Endothelial cell of hepatic sinusoid (primary cell): ENCODE results near the gene TGFBR3.

Experiments
- in situ Hi-C: cut with HindIII; loops from 2 replicates; pipeline ENCODE4 v1.10.0; 2017; ENCODE audit warnings: low sequenced_read_pairs

TGFBR3 gene

GRCh38 chr1:91885716-91886506 is at the start of gene TGFBR3:
Gene TGFBR3 (minus strand): TSS chr1:91886151. CDS start chr1:91861531, 24,620 bp downstream.
- in situ Hi-C loops, result no loop called here

GRCh38 chr1:91929250-91929649 is 43.3 kb upstream of the TGFBR3 start:
- in situ Hi-C loops, result loop anchor here (25.0 kb wide), 1 partner anchor 417 kb away; the partner anchor contains the start of gene CDC7

GRCh38 chr1:91928026-91928425 is 42.1 kb upstream of the TGFBR3 start:
- in situ Hi-C loops, result loop anchor here (25.0 kb wide), 1 partner anchor 416 kb away; the partner anchor contains the start of gene CDC7

DNA sequence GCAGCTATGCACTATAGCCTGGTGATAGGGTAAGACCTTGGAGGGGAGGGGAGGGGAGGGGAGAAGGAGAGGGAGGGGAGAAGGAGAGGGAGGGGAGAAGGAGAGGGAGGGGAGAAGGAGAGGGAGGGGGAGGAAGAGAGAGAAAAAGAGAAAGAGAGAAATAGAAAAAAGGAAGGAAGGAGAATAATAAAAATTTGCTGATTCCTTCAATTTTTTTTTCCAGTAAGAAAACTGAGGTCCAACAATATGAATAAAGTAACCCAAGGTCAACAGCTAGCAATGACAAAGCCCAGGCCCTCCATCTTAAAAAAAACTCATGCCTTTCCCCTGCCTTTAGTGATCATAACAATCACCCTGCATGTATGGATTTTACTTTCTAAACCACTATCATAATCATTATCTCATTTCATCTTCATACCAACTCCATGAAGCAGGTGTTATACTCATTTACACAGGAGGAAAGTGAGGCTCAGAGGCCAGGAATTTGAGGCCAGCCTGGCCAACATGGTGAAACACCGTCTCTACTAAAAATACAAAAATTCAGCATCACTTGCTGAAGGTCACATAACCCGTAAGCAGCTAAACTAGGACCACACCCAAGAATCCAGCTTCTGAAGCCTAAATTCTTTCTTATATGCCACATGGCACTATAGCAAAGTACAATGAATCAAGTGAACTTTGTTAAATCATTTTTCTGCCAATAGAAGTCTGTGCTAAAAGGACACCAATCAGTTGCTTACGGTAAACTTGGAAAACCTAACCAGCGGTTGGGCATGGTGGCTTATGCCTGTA is 39.9 kb upstream of the TGFBR3 start:
- in situ Hi-C loops, result loop anchor here (25.0 kb wide), 1 partner anchor 414 kb away; the partner anchor contains the start of gene CDC7

- in situ Hi-C loops, result no loop called here
These were observed 38.2 kb upstream of the TGFBR3 start for GRCh38 chr1:91924146-91924545.

- in situ Hi-C loops, result no loop called here
These were observed 34.0 kb upstream of the TGFBR3 start for GRCh38 chr1:91919962-91920361.

DNA sequence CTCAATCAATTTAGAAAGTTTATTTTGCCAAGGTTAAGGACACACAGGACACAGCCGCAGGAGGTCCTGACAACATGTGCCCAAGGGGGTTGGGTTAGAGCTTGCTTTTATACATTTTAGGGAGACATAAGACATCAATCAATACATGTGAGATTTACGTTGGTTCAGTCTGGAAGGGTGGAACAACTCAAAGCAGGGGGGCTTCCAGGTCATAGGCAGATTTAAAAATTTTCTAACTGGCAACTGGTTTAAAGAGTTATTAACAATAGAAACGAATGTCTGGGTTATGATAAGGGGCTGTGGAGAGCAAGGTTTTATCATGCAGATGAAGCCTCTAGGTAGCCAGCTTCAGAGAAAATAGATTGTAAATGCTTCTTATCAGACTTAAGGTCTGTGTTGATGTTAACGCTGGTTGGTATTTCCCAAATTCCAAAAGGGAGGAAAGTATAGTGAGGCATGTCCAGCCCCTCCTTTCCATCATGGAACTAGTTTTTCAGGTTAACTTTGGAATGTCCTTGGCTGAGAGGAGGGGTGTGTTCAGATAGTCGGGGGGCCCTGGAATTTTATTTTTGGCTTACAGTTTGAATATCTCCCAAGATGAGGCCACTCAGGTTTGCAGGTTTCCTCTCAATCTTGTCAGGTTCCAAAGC is 31.0 kb upstream of the TGFBR3 start:
- in situ Hi-C loops, result no loop called here

DNA sequence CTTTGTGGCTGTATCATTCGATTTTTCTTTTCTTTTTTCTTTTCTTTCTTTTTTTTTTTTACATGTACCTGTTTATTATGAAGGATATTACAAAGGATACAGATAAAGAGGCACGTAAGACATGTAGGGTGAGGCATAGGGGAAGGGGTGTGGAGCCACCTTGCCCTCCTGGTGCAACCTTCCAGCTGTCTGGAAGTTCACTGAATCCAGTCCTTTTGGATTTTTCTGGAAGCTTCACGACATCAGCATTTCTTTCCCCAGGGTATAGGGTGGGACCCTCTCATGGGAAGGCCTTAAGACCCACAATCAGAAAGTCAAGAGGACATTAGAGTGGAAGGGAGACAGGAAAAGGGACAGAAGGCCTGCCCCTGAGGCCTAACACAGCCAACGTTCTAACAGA is 30.1 kb upstream of the TGFBR3 start:
- in situ Hi-C loops, result no loop called here

DNA sequence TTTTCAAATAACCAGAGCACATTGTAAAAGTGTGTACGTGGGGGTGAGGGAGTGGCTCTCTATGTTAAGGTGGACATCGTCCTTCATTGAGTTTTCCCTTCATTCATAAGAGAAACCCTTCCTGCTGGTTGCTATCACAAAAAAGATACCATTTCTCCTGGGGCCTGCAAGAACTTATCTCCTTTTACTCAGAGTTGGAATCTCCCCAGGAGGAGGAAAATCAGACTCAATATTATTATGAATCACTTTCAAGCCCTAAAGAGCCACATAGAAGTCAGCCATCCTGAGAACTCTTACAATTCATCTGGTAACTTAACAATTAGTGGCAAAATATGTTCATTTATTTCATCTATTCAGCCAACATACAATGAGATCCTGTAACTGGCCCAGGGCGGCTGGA is 27.1 kb upstream of the TGFBR3 start:
- in situ Hi-C loops, result no loop called here

DNA sequence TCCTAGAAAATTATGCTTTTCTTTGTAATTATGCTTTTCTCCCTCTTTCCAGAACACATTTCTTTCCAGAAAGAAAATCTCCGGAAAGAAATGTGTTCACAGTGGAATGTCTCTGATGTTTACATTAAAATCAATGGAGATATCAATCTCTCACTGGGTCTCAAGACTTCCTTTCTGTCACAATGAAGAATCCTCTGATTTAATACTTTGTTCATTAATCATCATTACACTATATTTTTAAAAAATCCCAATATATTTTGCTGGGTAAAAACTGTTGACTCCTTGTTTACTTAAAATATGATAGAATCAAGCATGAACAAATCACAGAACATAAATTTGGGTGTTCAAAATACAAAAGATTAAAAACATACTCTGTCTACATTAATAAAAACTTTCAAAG is 26.3 kb upstream of the TGFBR3 start:
- in situ Hi-C loops, result no loop called here

DNA sequence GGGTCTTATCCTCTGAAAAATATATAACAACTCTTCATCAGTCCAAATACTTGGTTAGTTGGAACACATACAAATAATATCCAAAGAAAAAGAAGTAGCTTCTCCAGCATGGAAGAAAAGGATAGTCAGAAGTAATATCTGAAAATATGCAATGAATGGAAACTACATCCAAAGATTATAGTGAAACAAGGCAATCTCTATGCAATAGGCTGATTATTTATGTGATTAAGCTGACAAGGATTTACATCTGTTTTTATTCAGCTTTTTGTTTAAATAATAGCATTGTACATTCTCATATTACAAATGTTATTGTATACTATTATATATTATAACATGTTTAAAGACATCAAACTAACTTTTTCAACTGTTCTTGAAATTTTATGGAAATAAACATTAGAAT is 15.3 kb upstream of the TGFBR3 start:
- in situ Hi-C loops, result no loop called here

- in situ Hi-C loops, result no loop called here
These were observed 14.6 kb upstream of the TGFBR3 start for GRCh38 chr1:91900562-91900961.

DNA sequence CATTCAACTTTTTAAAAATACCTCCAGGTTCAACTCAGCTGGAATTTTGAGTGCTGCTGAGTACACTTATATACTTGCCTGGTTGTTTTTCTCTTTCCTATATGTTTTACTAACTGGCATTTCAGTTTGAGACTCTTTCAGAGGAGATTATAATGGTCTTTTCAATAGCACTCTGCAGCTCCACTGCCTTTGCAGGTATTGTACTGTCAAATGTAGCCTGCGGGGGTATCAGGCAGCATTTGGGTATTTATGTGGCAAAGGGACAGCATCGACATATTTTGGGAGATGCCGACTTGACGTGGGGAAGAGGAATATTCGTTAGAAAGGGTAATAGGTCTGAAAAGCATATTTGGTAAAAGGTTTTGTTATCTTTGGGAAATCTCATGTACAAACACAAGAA is 11.1 kb upstream of the TGFBR3 start:
- in situ Hi-C loops, result no loop called here

- in situ Hi-C loops, result no loop called here
These were observed 10.0 kb upstream of the TGFBR3 start for GRCh38 chr1:91895832-91896556.

DNA sequence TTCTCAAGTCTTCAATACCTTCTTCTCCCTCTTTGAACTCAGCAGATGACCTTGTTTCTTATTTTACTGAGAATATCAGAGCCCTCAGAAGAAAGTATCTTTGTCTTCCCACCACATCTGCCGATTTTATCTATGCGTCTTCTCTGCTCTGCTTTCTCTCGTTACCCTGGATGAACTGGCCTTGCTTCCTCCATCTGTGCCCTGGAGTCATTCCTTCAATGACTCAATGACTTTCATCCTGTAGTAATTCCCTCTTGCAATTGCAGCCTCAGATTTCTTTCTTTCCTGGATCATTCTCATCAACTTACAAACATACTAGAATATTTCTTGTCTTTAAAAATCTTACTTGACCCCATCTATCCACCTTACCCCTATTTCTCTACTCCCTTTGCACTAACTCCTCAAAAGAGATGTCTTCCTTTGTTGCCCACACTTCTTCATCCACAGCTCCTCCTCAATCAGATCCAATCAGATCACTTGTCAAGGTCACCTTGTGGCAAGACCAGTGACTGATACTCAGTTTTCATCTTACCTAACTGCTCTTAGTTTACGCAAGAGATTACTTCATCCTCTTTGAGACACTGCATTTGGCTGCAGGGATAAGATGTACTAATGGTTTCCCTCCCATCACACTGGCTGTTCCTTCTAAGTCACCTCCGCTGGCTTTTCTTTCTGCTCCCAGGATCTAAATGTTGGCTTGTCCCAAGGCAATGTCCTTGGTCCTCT is 8.2 kb upstream of the TGFBR3 start:
- in situ Hi-C loops, result no loop called here

GRCh38 chr1:91891969-91892368 is 6.0 kb upstream of the TGFBR3 start:
- in situ Hi-C loops, result no loop called here

DNA sequence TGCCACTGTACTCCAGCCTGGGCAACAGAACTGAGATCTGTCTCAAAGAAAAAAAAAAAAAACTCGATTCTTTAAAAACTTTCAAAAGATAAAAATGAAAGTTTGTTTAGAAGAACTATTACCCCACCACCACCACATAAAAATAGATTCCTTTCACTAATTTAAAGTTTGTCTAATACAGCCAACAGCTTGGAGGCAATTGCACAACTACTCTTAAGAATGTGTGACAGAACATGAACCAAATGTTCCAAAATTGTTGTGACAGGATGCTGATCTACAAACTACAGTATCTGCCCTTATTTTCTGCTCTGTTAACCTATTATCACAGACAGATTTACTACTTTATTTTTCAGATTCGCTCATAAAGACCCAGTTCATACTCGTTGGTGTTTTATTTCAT is 5.5 kb upstream of the TGFBR3 start:
- in situ Hi-C loops, result no loop called here

DNA sequence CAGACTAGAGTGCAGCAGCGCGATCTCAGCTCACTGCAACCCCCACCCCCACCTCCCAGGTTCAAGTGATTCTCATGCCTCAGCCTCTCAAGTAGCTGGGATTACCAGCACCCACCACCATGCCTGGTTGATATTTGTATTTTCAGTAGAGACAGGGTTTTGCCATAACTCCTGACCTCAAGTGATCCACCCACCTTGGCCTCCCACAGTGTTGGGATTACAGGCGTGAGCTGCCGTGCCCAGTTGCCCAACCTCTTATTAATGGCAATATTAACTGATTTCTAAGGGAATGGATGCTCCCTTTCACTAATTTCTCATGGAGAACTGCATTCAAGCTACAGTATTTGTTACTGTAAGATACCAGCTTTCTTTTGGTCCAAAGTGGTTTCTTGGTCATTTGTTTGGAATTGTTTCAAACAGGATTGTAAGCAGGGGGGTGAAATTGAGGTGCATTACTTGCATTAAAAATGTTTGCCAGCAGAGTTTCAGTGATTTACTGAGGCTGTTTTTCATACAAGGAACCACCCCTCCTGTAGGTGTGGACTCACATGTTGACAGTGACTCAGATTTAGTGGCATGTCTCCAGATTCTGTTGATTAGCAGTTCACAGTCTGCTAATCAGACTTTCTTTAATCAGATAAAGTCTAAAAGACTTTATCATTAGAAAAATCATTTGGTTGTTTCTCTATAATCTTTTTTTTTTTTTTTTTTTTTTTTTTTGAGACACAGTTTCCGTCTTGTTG is 3.9 kb upstream of the TGFBR3 start:
- in situ Hi-C loops, result no loop called here

GRCh38 chr1:91885213-91885715 is 687 bp downstream of the TGFBR3 start:
- in situ Hi-C loops, result no loop called here
